Ishikawa (cell line): ENCODE results near the gene SLC6A16.

Experiments
- CEBPB ChIP-seq: IDR thresholded peaks from 2 replicates; pipeline ENCODE4 v1.6.1; 2012
- CREB1 ChIP-seq: IDR thresholded peaks from 2 replicates; pipeline ENCODE4 v1.6.1; 2012; ENCODE audit warnings: low read depth
- EGR1 ChIP-seq: IDR thresholded peaks from 2 replicates; pipeline ENCODE4 v1.6.1; 2012
- EP300 ChIP-seq: IDR thresholded peaks from 2 replicates; pipeline ENCODE4 v1.6.1; 2012; ENCODE audit warnings: borderline replicate concordance
- FOXM1 ChIP-seq: IDR thresholded peaks from 2 replicates; pipeline ENCODE4 v1.6.1; 2012; ENCODE audit warnings: low read depth, borderline replicate concordance
- MAX ChIP-seq: IDR thresholded peaks from 2 replicates; pipeline ENCODE4 v1.6.1; 2012
- NFIC ChIP-seq: IDR thresholded peaks from 2 replicates; pipeline ENCODE4 v1.6.1; 2012
- RAD21 ChIP-seq: IDR thresholded peaks from 2 replicates; pipeline ENCODE4 v1.6.1; 2012; ENCODE audit warnings: low read depth
- REST ChIP-seq: IDR thresholded peaks from 2 replicates; pipeline ENCODE4 v1.6.1; 2012; ENCODE audit warnings: low read depth, mild to moderate bottlenecking
- TAF1 ChIP-seq: IDR thresholded peaks from 2 replicates; pipeline ENCODE4 v1.6.1; 2012; ENCODE audit warnings: low read depth, mild to moderate bottlenecking
- TCF12 ChIP-seq: IDR thresholded peaks from 2 replicates; pipeline ENCODE4 v1.6.1; 2012; ENCODE audit warnings: low read depth
- TEAD4 ChIP-seq: IDR thresholded peaks from 2 replicates; pipeline ENCODE4 v1.6.1; 2012
- USF1 ChIP-seq: IDR thresholded peaks from 2 replicates; pipeline ENCODE4 v1.6.1; 2012
- YY1 ChIP-seq: IDR thresholded peaks from 2 replicates; pipeline ENCODE4 v1.6.1; 2012; ENCODE audit warnings: low read depth
- ZBTB7A ChIP-seq: IDR thresholded peaks from 2 replicates; pipeline ENCODE4 v1.6.1; 2012; ENCODE audit warnings: low read depth

SLC6A16 gene

GRCh38 chr19:49328741-49329140 lies 3.8 kb upstream of the SLC6A16 start:
- no peak for TF ChIP-seq CEBPB
- no peak for TF ChIP-seq FOXM1
- TF ChIP-seq EP300 = no peak
- TF ChIP-seq NFIC = no peak
- no peak for TF ChIP-seq TAF1
- no peak for TF ChIP-seq REST
- no peak for TF ChIP-seq RAD21
- no peak for TF ChIP-seq TEAD4
- no peak for TF ChIP-seq MAX
- no peak for TF ChIP-seq EGR1
- no peak for TF ChIP-seq USF1
- no peak for TF ChIP-seq ZBTB7A
- no peak for TF ChIP-seq YY1
- TF ChIP-seq TCF12 = no peak

- TF ChIP-seq RAD21 (peak; percentile 53; the same call in 1 of the 2 replicates), YY1 (no peak)
These were observed 3.0 kb upstream of the SLC6A16 start for GRCh38 chr19:49327878-49328544.

- no peak for TF ChIP-seq TCF12
- no peak for TF ChIP-seq CEBPB
- TF ChIP-seq USF1 = no peak
- no peak for TF ChIP-seq CREB1
- no peak for TF ChIP-seq EGR1
- TF ChIP-seq ZBTB7A = no peak
- TF ChIP-seq FOXM1 = no peak
- no peak for TF ChIP-seq EP300
- TF ChIP-seq TEAD4 = no peak
- TF ChIP-seq TAF1 = no peak
- TF ChIP-seq REST = no peak
These were observed 1.2 kb upstream of the SLC6A16 start for GRCh38 chr19:49326165-49326704.

- TF ChIP-seq RAD21 = no peak
- no peak for TF ChIP-seq MAX
- TF ChIP-seq EGR1 = no peak
- no peak for TF ChIP-seq USF1
- no peak for TF ChIP-seq CEBPB
- no peak for TF ChIP-seq YY1
- TF ChIP-seq TCF12 = no peak
- no peak for TF ChIP-seq CREB1
- no peak for TF ChIP-seq TAF1
- no peak for TF ChIP-seq FOXM1
- TF ChIP-seq NFIC = no peak
- TF ChIP-seq EP300 = no peak
- TF ChIP-seq ZBTB7A = no peak
- no peak for TF ChIP-seq TEAD4
- TF ChIP-seq REST = no peak
These were observed 6.7 kb downstream of the SLC6A16 start for GRCh38 chr19:49318296-49318695.
